Trophoblast cell (in vitro differentiated cells and primary cell): ENCODE results near the gene EIF2AK3.

Experiments
- DNase-seq, 2 donors: peaks; one replicate each; pipeline ENCODE4 v3.0.0-alpha.2; 2016
- H2AFZ ChIP-seq: 2 replicates; pipeline ENCODE4 v1.6.1; 2013; ENCODE audit warnings: low read length, moderate library complexity, mild to moderate bottlenecking; ENCODE audit not compliant: insufficient read depth, poor library complexity
- H2AK5ac ChIP-seq: 2 replicates; pipeline ENCODE4 v1.6.1; 2013; ENCODE audit warnings: mild to moderate bottlenecking, low read length
- H2BK120ac ChIP-seq: 2 replicates; pipeline ENCODE4 v1.6.1; 2013; ENCODE audit warnings: low read length, mild to moderate bottlenecking, moderate library complexity; ENCODE audit not compliant: insufficient read depth, poor library complexity
- H2BK12ac ChIP-seq: 2 replicates; pipeline ENCODE4 v1.6.1; 2013; ENCODE audit warnings: mild to moderate bottlenecking, low read length, moderate library complexity
- H2BK5ac ChIP-seq: 2 replicates; pipeline ENCODE4 v1.6.1; 2013; ENCODE audit warnings: low read length, low read depth, moderate library complexity, mild to moderate bottlenecking; ENCODE audit not compliant: poor library complexity
- H3K14ac ChIP-seq: 2 replicates; pipeline ENCODE4 v1.6.1; 2013; ENCODE audit warnings: mild to moderate bottlenecking, low read length
- H3K18ac ChIP-seq: 2 replicates; pipeline ENCODE4 v1.6.1; 2013; ENCODE audit warnings: mild to moderate bottlenecking, low read length
- H3K23ac ChIP-seq: 2 replicates; pipeline ENCODE4 v1.6.1; 2013; ENCODE audit warnings: low read length
- H3K27ac ChIP-seq: 2 replicates; pipeline ENCODE4 v1.5.1; 2013; ENCODE audit warnings: low read depth, mild to moderate bottlenecking, inconsistent platforms, low read length, moderate library complexity
- H3K27me3 ChIP-seq: 2 replicates; pipeline ENCODE4 v1.6.1; 2013; ENCODE audit warnings: inconsistent platforms, mild to moderate bottlenecking, low read length, moderate library complexity; ENCODE audit not compliant: insufficient read depth
- H3K36me3 ChIP-seq, 2 experiments: 1 replicate in 1 of 2; 2 replicates in 1 of 2; pipeline ENCODE4 v1.6.1; 2013; ENCODE audit warnings: low read length in 2 of 2, mild to moderate bottlenecking in 2 of 2, moderate library complexity in 1 of 2; ENCODE audit not compliant: insufficient read depth in 2 of 2, control insufficient read depth in 1 of 2
- H3K4ac ChIP-seq: 2 replicates; pipeline ENCODE4 v1.6.1; 2013; ENCODE audit warnings: low read depth, mild to moderate bottlenecking, low read length, moderate library complexity
- H3K4me1 ChIP-seq, 2 experiments: 1 replicate in 1 of 2; 2 replicates in 1 of 2; pipeline ENCODE4 v1.6.1; 2013; ENCODE audit warnings: low read length in 2 of 2, mild to moderate bottlenecking in 2 of 2, moderate library complexity in 1 of 2; ENCODE audit not compliant: insufficient read depth in 2 of 2, control insufficient read depth in 1 of 2
- H3K4me2 ChIP-seq: 2 replicates; pipeline ENCODE4 v1.6.1; 2013; ENCODE audit warnings: inconsistent platforms, mild to moderate bottlenecking, low read length, moderate library complexity
- H3K4me3 ChIP-seq: 2 replicates; pipeline ENCODE4 v1.5.1; 2013; ENCODE audit warnings: mild to moderate bottlenecking, low read depth, low read length, inconsistent platforms
- H3K79me1 ChIP-seq: one replicate; pipeline ENCODE4 v1.6.1; 2013; ENCODE audit warnings: low read length
- H3K79me2 ChIP-seq: 2 replicates; pipeline ENCODE4 v1.6.1; 2013; ENCODE audit warnings: low read length, mild to moderate bottlenecking; ENCODE audit not compliant: control insufficient read depth, insufficient read depth, poor library complexity
- H3K9ac ChIP-seq: 2 replicates; pipeline ENCODE4 v1.6.1; 2013; ENCODE audit warnings: mild to moderate bottlenecking, low read length
- H3K9me3 ChIP-seq: 2 replicates; pipeline ENCODE4 v1.6.1; 2013; ENCODE audit warnings: low read depth, mild to moderate bottlenecking, control low read depth, inconsistent platforms, low read length; ENCODE audit not compliant: insufficient read depth
- H4K12ac ChIP-seq: 2 replicates; pipeline ENCODE4 v1.6.1; 2013; ENCODE audit warnings: low read depth, mild to moderate bottlenecking, low read length, moderate library complexity
- H4K8ac ChIP-seq: 2 replicates; pipeline ENCODE4 v1.6.1; 2013; ENCODE audit warnings: low read depth, mild to moderate bottlenecking, low read length, moderate library complexity
- H4K91ac ChIP-seq: one replicate; pipeline ENCODE4 v1.6.1; 2013; ENCODE audit warnings: low read depth, mild to moderate bottlenecking, low read length, moderate library complexity
- WGBS: extraction: QIAGEN DNeasy Blood & Tissue Kit; methylation state at CpG from one replicate; pipeline ENCODE4 v1.1.7; 2013; ENCODE audit warnings: missing lambda C conversion rate; ENCODE audit not compliant: insufficient read length, insufficient coverage; ENCODE audit errors: extremely low coverage; 5-methylcytosine and 5-hydroxymethylcytosine counted together

Gene EIF2AK3

GRCh38 chr2:88537640-88538039 is 89.6 kb downstream of the EIF2AK3 start:
- Histone ChIP-seq H2BK120ac (peak overlapping the region; percentile 91), H2BK5ac (peak overlapping the region; percentile 21), H3K79me1 (peaks cover 8% of the 10 kb centered on the region), H3K4me3 (no peak overlapping the region), H3K9ac (no peak overlapping the region), H4K12ac (no peak overlapping the region), H3K18ac (peak overlapping the region; percentile 57), H3K9me3 (peaks cover 2% of the 10 kb centered on the region), H3K4me2 (no peak overlapping the region), H3K27ac (no peak overlapping the region), H3K4me1 (peaks cover 0 to 4% of the 10 kb centered on the region in 2 experiments), H3K23ac (no peak overlapping the region), H3K79me2 (no peaks in the 10 kb centered on the region), H2BK12ac (peak overlapping the region; percentile 90), H2AK5ac (no peak overlapping the region), H3K36me3 (no peaks in the 10 kb centered on the region), H4K91ac (peak overlapping the region; percentile 92), H3K27me3 (no peaks in the 10 kb centered on the region), H3K14ac (peak overlapping the region; percentile 68), H3K4ac (peak overlapping the region; percentile 58), H4K8ac (peak overlapping the region; percentile 17), H2AFZ (no peak overlapping the region)
- WGBS, result no CpG with 5 or more reads among the region's 6 CpGs
- no peak for DNase-seq

GRCh38 chr2:88530081-88530480 is 97.2 kb downstream of the EIF2AK3 start:
- no CpG with 5 or more reads among the region's 4 CpGs for WGBS
- Histone ChIP-seq H3K79me1 (no peaks in the 10 kb centered on the region), H2BK120ac (no peak overlapping the region), H4K12ac (no peak overlapping the region), H3K4me3 (no peak overlapping the region), H3K36me3 (no peaks in the 10 kb centered on the region), H2AFZ (no peak overlapping the region), H3K27me3 (no peaks in the 10 kb centered on the region), H4K91ac (no peak overlapping the region), H3K9me3 (peaks cover 1% of the 10 kb centered on the region), H2AK5ac (no peak overlapping the region), H3K4me1 (no peaks in the 10 kb centered on the region), H3K9ac (no peak overlapping the region), H3K23ac (no peak overlapping the region), H3K79me2 (no peaks in the 10 kb centered on the region), H3K14ac (no peak overlapping the region), H2BK5ac (no peak overlapping the region), H4K8ac (no peak overlapping the region), H2BK12ac (no peak overlapping the region), H3K4ac (no peak overlapping the region), H3K18ac (no peak overlapping the region), H3K4me2 (no peak overlapping the region), H3K27ac (no peak overlapping the region)
- DNase-seq, result peak in 1 of 2 donors; percentile 49

DNA sequence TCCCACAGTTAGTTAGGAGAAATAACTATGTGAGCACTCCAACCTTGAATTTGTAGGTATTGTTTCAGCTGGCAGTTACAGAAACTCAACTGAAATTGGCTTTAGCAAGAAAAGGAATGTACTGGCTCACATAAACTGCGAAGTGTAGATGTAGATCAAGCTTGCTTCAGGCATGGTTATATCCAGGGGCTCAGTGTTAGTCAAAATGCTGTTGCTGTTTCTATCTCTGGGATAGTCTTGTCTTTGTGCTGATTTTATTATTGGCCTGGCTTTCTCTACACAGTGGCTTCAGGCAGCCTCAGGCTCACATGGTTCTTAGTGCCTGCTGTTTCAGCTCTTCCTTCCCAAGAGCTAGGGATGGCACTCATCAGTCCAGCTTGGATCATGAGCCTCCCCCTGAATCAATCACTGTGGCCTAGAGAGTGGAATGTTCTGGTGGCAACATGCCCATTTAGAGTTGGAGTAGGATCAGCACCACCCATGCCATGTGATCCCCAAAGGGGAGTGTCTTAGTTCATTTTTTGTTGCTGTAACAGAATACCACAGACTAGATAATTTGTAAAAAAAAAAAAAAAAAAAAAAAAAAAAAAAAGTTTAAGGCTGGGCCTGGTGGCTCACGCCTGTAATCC is 105.7 kb downstream of the EIF2AK3 start:
- H3K36me3 ChIP-seq, result no peaks in the 10 kb centered on the region
- peaks cover 3% of the 10 kb centered on the region for H3K9me3 ChIP-seq
- H3K27ac ChIP-seq, result no peak overlapping the region
- no peaks in the 10 kb centered on the region for H3K27me3 ChIP-seq
- H2BK120ac ChIP-seq, result no peak overlapping the region
- H3K23ac ChIP-seq, result no peak overlapping the region
- DNase-seq, result no peak
- H3K4me1 ChIP-seq, result peaks cover 0 to 2% of the 10 kb centered on the region in 2 experiments
- no peak overlapping the region for H2BK12ac ChIP-seq
- H4K12ac ChIP-seq, result no peak overlapping the region
- H3K18ac ChIP-seq, result no peak overlapping the region
- H2AK5ac ChIP-seq, result no peak overlapping the region
- H3K4ac ChIP-seq, result no peak overlapping the region
- H4K91ac ChIP-seq, result no peak overlapping the region
- H2AFZ ChIP-seq, result no peak overlapping the region
- no peak overlapping the region for H2BK5ac ChIP-seq
- no peak overlapping the region for H3K9ac ChIP-seq
- H3K4me2 ChIP-seq, result no peak overlapping the region
- WGBS, result no CpG with 5 or more reads among the region's 2 CpGs
- no peak overlapping the region for H3K14ac ChIP-seq
- no peaks in the 10 kb centered on the region for H3K79me2 ChIP-seq
- no peak overlapping the region for H3K4me3 ChIP-seq
- H3K79me1 ChIP-seq, result no peaks in the 10 kb centered on the region
- H4K8ac ChIP-seq, result no peak overlapping the region

- Histone ChIP-seq H3K36me3 (no peaks in the 10 kb centered on the region), H2AK5ac (no peak overlapping the region), H3K4me3 (no peak overlapping the region), H4K8ac (no peak overlapping the region), H3K9ac (no peak overlapping the region), H2BK120ac (no peak overlapping the region), H3K4ac (no peak overlapping the region), H4K12ac (no peak overlapping the region), H3K79me1 (no peaks in the 10 kb centered on the region), H3K14ac (no peak overlapping the region), H3K23ac (no peak overlapping the region), H4K91ac (no peak overlapping the region), H2BK12ac (no peak overlapping the region), H3K79me2 (no peaks in the 10 kb centered on the region), H3K18ac (no peak overlapping the region), H3K27ac (no peak overlapping the region), H3K4me2 (no peak overlapping the region), H3K9me3 (peaks cover 1% of the 10 kb centered on the region), H3K4me1 (peaks cover 0 to 2% of the 10 kb centered on the region in 2 experiments), H2BK5ac (no peak overlapping the region), H3K27me3 (no peaks in the 10 kb centered on the region), H2AFZ (no peak overlapping the region)
- whole genome bisulfite sequencing, result no CpG with 5 or more reads among the region's 6 CpGs
- DNase-seq, result no peak
Measured at GRCh38 chr2:88517759-88518201, 109.5 kb downstream of the EIF2AK3 start.
